GM19455 (cell line): ENCODE data around the gene ZNF473.
"Not testable (repeated sequence)": the region's sequence is repeated elsewhere in the genome, so short reads cannot be mapped to it uniquely, and the experiment has no call there.

Experiments
- ATAC-seq: cut with Tn5 transposase; IDR thresholded peaks from one replicate; pipeline ENCODE4 v1.9.1; 2021; ENCODE audit not compliant: unreplicated experiment

The ZNF473 gene

GRCh38 chr19:50097884-50098283 is 72.1 kb downstream of the ZNF473 start:
- not testable (repeated sequence) for ATAC-seq

DNA sequence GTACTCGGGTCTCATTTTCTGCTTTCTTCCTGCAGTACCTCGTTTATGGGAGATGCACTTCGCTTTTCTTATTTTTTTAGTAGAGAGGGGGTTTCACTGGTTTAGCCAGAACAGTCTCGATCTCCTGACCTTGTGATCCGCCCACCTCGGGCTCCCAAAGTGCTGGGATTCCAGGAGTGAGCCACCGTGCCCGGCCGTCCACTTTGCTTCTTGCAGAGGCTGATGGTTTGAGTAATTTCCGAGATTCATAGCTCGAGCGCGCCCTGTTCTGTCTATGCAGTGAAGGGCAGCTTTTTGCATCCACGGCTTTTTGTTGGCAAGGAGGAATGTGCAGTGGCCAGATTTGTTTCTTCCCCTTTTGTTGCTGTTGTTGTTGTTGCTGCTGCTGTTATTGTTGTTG is 73.1 kb downstream of the ZNF473 start:
- not testable (repeated sequence) for ATAC-seq

DNA sequence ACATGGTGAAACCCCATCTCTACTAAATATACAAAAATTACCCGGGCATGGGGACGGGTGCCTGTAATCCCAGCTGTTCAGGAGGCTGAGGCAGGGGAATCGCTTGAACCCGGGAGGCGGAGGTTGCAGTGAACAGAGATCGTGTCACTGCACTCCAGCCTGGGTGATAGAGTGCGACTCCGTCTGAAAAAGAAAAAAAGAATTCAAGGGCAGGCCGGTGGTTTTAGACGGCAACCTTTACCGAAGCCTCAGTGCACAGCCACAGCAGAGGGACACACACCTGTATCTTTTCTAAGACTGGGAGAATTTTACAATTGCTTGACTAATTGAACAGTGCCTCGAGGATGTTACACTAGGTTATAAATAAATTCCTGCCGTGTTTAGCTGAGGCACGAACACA is 73.9 kb downstream of the ZNF473 start:
- not testable (repeated sequence) for ATAC-seq

- ATAC-seq, result not testable (repeated sequence)
Measured at GRCh38 chr19:50100946-50101345, 75.1 kb downstream of the ZNF473 start.
